Measurements from ENCODE around the gene MRPL16. TPM values are rescaled to one million over a fixed set of nuclear protein-coding genes. Genes with fewer than 3 reads are reported as not detected.
A peak's percentile ranks its signal among the peaks of the same experiment; 100 is the strongest.

Gene MRPL16
- total RNA-seq, 1 donor = 29.3 TPM

DNA sequence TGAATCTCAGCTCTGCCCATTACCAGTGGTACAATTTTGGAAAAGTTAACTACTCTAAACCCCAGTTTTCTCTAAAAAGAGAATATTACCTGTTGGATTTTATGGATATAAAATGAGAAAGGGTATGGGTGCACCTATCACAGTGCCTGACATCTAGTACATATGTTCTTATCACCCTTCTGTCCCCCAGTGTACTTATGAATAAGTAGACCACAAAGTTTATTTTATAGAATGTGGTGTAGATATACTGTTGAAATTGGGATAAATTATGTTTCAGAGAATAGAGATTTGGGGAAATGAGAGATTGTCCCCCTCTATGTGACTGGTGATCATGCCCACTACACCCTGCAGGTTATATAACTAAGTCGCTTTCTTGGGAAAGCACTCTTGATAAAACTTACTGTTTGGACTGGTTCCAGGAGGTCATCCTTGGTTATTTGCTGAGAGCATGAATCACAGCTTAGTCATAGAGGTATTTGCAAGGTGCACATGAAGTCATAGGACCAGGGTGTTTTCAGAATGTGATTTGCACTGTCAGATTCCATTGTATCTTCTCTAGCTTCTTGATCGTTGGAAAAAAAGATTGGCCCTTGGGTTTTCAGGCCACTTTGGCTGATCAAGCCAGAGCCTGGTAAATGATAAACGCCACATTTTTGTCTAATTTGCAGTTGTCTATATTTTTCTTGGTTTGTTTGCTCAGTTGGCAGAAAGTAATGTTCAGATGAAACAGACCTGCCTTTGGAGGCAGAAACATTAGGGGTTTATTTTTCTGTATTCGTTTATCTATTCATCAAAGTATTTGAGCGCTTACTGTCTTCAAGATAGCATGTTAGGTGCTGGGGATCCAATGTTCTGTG is 34.1 kb downstream of the MRPL16 start:
- peak; percentile 39 for DNase-seq (ENCODE audit: low read depth)
- TF ChIP-seq, protein P1, sequence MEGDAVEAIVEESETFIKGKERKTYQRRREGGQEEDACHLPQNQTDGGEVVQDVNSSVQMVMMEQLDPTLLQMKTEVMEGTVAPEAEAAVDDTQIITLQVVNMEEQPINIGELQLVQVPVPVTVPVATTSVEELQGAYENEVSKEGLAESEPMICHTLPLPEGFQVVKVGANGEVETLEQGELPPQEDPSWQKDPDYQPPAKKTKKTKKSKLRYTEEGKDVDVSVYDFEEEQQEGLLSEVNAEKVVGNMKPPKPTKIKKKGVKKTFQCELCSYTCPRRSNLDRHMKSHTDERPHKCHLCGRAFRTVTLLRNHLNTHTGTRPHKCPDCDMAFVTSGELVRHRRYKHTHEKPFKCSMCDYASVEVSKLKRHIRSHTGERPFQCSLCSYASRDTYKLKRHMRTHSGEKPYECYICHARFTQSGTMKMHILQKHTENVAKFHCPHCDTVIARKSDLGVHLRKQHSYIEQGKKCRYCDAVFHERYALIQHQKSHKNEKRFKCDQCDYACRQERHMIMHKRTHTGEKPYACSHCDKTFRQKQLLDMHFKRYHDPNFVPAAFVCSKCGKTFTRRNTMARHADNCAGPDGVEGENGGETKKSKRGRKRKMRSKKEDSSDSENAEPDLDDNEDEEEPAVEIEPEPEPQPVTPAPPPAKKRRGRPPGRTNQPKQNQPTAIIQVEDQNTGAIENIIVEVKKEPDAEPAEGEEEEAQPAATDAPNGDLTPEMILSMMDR (IDR thresholded peaks at IDR 0.05; ENCODE audit: insufficient read depth, low read length) = no peak
- no peak overlapping the region for H3K4me3 ChIP-seq (ENCODE audit: low read depth, low read length)

DNA sequence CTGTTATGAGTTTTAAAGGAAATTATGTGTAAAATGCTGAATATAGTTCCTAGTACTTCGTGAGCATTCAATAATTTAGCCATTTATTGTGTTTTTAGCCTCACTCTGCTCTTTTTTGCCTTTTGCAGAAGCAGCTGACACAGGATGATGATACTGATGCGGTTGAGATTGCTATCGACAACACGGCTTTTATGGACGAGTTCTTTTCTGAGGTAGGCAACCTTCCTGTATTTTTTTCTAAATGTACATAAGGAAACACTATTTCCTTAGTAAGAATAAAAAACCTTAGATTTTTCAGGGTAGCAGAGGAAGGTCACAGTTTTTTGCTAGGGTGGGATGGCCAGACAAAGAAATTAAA is 37.5 kb downstream of the MRPL16 start:
- H3K4me3 ChIP-seq (ENCODE audit: low read depth, low read length) = no peak overlapping the region
- DNase-seq (ENCODE audit: low read depth) = no peak
- TF ChIP-seq, protein P1 (IDR thresholded peaks at IDR 0.05; ENCODE audit: insufficient read depth, low read length) = no peak

DNA sequence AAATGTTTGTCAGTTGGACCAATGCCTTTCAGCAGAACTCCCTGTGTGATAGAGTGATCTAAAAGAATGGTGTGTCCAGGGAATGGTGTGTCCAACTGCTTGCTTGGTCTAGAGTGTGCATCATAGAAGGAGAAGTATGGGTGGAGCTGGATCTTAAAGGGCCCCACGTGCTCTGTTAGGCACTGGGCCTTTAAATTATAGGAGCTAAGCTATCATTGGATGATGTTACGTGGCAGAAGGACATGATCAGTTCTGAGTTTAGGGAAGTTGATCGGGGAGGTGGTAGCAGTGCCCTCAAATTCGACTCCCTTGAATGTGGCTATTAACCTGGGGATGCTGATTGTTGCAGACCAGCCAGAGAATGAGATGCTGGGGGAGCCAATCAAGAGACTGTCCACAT is 39.0 kb downstream of the MRPL16 start:
- TF ChIP-seq, protein P1 (IDR thresholded peaks at IDR 0.05; ENCODE audit: insufficient read depth, low read length) = no peak
- no peak for DNase-seq (ENCODE audit: low read depth)
- H3K4me3 ChIP-seq (ENCODE audit: low read depth, low read length) = no peak overlapping the region

DNA sequence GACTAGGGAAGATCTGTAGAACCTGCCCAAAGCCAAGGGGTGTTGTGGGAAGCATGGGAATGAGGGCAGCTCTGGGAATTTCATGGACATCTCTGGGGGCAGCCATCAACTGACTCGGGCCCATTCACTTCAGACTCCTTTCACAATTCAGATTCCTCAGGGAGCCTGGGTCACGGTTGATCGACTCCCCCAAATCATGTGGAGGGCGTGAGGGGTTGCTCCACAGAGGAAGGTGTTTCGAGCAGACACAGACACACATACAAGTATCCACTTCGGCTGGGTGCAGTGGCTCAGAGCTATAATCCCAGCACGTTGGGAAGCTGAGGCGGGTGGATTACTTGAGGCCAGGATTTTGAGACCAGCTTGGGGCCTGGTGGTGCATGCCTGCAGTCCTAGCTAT is 39.7 kb downstream of the MRPL16 start:
- no peak for DNase-seq (ENCODE audit: low read depth)
- H3K4me3 ChIP-seq (ENCODE audit: low read depth, low read length) = no peak overlapping the region
- TF ChIP-seq, protein P1 (IDR thresholded peaks at IDR 0.05; ENCODE audit: insufficient read depth, low read length) = no peak

DNA sequence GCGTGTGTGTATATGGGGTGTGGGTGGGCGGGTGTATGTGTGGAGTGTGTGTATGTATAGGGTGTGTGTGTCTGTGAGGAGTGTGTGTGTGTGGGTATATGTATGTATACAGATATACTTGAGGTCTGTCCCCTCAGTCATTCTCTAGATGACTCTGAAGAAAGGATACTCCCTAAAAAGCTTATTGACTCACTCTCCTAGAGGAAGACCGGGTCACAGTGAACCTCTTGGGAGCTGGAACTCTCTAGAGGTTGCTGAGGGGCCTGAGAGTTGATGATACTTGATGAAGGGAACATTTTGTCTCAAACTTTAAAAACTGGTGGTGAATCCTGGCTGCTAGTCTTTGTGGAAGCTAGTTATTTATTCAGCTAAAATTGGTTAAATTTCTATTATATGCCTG is 40.3 kb downstream of the MRPL16 start:
- no peak for DNase-seq (ENCODE audit: low read depth)

DNA sequence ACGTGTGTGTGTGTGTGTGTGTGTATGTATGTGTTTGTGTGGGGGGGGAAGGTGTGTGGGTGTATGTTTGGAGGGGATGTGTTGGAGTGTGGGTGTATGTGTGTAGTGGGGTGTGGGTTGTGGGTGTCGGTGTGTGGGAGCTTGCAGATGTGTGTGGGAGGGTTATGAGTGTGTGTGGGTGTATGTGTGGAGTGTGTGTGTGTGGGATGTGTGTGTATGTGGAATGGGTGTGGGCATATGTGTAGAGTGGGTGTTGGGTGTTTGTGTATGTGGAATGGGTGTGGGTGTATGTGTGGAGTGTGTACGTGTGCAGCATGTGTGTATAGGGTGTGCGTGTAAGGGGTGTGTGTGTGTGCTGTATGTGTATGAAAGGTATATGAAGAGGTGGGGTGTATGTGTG is 40.8 kb downstream of the MRPL16 start:
- DNase-seq (ENCODE audit: low read depth) = no peak
- H3K4me3 ChIP-seq (ENCODE audit: low read depth, low read length) = no peak overlapping the region
- TF ChIP-seq, protein P1 (IDR thresholded peaks at IDR 0.05; ENCODE audit: insufficient read depth, low read length) = no peak

More for the DNA sequence above, 40.3 kb downstream of the MRPL16 start:
- TF ChIP-seq, protein P1 (IDR thresholded peaks at IDR 0.05; ENCODE audit: insufficient read depth, low read length) = no peak
- H3K4me3 ChIP-seq (ENCODE audit: low read depth, low read length) = no peak overlapping the region

Data from fibroblast of the aortic adventitia (primary cell).